Globus pallidus (tissue), 1 donor: Measurements from ENCODE around the gene ZFP90.
A peak's percentile ranks its signal among the peaks of the same experiment; 100 is the strongest.
"Not testable (repeated sequence)": the region's sequence is repeated elsewhere in the genome, so short reads cannot be mapped to it uniquely, and the experiment has no call there.

Experiments
- DNase-seq: peaks from one replicate; pipeline ENCODE4 v3.0.0-alpha.2; 2015; ENCODE audit warnings: low spot score

The ZFP90 gene

GRCh38 chr16:68519225-68519745 is 19.8 kb upstream of the ZFP90 start:
- no peak for DNase-seq

- DNase-seq = peak; percentile 65
Observed at GRCh38 chr16:68520649-68521086, 18.4 kb upstream of the ZFP90 start.

GRCh38 chr16:68524069-68524820 is 14.8 kb upstream of the ZFP90 start:
- no peak for DNase-seq

- no peak for DNase-seq
Observed at GRCh38 chr16:68526143-68526781, 12.8 kb upstream of the ZFP90 start.

- no peak for DNase-seq
Observed at GRCh38 chr16:68526782-68527145, 12.3 kb upstream of the ZFP90 start.

- no peak for DNase-seq
Observed at GRCh38 chr16:68528233-68528632, 10.9 kb upstream of the ZFP90 start.

- peak; percentile 79 for DNase-seq
Observed at GRCh38 chr16:68528686-68529379, 10.3 kb upstream of the ZFP90 start.

GRCh38 chr16:68529608-68529930 is 9.5 kb upstream of the ZFP90 start:
- DNase-seq = no peak

GRCh38 chr16:68529931-68530701 is 9.0 kb upstream of the ZFP90 start:
- peak; percentile 79 for DNase-seq

GRCh38 chr16:68533937-68534336 is 5.2 kb upstream of the ZFP90 start:
- no peak for DNase-seq

- no peak for DNase-seq
Observed at GRCh38 chr16:68535331-68535730, 3.8 kb upstream of the ZFP90 start.

GRCh38 chr16:68539711-68540239 is 684 bp downstream of the ZFP90 start:
- DNase-seq = no peak

GRCh38 chr16:68548947-68549346 is 9.9 kb downstream of the ZFP90 start:
- no peak for DNase-seq

- DNase-seq = no peak
Observed at GRCh38 chr16:68553186-68553585, 14.1 kb downstream of the ZFP90 start.

GRCh38 chr16:68560341-68560740 is 21.2 kb downstream of the ZFP90 start:
- not testable (repeated sequence) for DNase-seq

- DNase-seq = no peak
Observed at GRCh38 chr16:68563631-68564381, 24.7 kb downstream of the ZFP90 start.

GRCh38 chr16:68564382-68564985 is 25.4 kb downstream of the ZFP90 start:
- no peak for DNase-seq

GRCh38 chr16:68574479-68574878 is 35.4 kb downstream of the ZFP90 start:
- no peak for DNase-seq

- DNase-seq = no peak
Observed at GRCh38 chr16:68575082-68575481, 36.0 kb downstream of the ZFP90 start.

- DNase-seq = no peak
Observed at GRCh38 chr16:68577352-68577853, 38.3 kb downstream of the ZFP90 start.
